BLaER1 (cell line): Measurements from ENCODE around the gene BBS5.
"Not testable (repeated sequence)": the region's sequence is repeated elsewhere in the genome, so short reads cannot be mapped to it uniquely, and the experiment has no call there.

Experiments used
- H3K27ac ChIP-seq: shearing (Covaris generic); formaldehyde crosslinking; 2 replicates; pipeline ENCODE4 v1.8.1; 2022
- H3K27me3 ChIP-seq: shearing (Covaris generic); formaldehyde crosslinking; 2 replicates; pipeline ENCODE4 v1.8.1; 2022
- H3K36me3 ChIP-seq: shearing (Covaris generic); formaldehyde crosslinking; 2 replicates; pipeline ENCODE4 v1.8.1; 2022
- H3K4me1 ChIP-seq: shearing (Covaris generic); formaldehyde crosslinking; 2 replicates; pipeline ENCODE4 v1.8.1; 2022
- H3K4me2 ChIP-seq: shearing (Covaris generic); formaldehyde crosslinking; 2 replicates; pipeline ENCODE4 v1.8.1; 2022
- H3K4me3 ChIP-seq: shearing (Covaris generic); formaldehyde crosslinking; 2 replicates; pipeline ENCODE4 v1.8.1; 2022
- H3K9ac ChIP-seq: shearing (Covaris generic); formaldehyde crosslinking; 2 replicates; pipeline ENCODE4 v1.8.1; 2022
- H3K9me3 ChIP-seq: shearing (Covaris generic); formaldehyde crosslinking; 2 replicates; pipeline ENCODE4 v1.8.1; 2022
- H4K20me1 ChIP-seq: shearing (Covaris generic); formaldehyde crosslinking; 2 replicates; pipeline ENCODE4 v1.8.1; 2022
- Cebpa-rat ChIP-seq: shearing (Covaris generic); IDR thresholded peaks from 2 replicates; pipeline ENCODE4 v1.8.1; 2022

The BBS5 gene

DNA sequence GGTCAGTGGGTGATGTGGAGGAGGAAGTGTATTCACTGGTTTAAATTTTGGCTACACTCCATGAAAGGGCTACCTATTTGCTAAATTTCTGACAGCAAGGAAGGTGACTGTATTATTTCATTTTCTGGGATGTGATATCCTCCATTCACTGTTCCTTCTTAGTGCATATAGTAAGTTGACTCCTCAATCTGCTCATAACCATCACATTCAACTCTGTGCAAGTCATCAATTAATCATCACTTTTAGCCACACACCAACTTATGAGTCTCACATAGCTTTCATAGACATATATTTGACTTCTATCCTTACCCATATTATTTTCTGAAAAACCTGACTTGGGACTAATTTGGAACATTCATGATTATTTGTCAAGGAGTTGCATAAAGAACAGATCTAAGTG, 47.2 kb downstream of the BBS5 start:
- H3K27ac ChIP-seq: no peak overlapping the region
- peaks cover 25% of the 10 kb centered on the region for H3K36me3 ChIP-seq
- TF ChIP-seq Cebpa-rat: no peak
- no peak overlapping the region for H3K9ac ChIP-seq
- no peaks in the 10 kb centered on the region for H4K20me1 ChIP-seq
- no peaks in the 10 kb centered on the region for H3K9me3 ChIP-seq
- no peak overlapping the region for H3K4me2 ChIP-seq
- H3K4me1 ChIP-seq: no peaks in the 10 kb centered on the region
- H3K4me3 ChIP-seq: no peak overlapping the region
- no peaks in the 10 kb centered on the region for H3K27me3 ChIP-seq

DNA sequence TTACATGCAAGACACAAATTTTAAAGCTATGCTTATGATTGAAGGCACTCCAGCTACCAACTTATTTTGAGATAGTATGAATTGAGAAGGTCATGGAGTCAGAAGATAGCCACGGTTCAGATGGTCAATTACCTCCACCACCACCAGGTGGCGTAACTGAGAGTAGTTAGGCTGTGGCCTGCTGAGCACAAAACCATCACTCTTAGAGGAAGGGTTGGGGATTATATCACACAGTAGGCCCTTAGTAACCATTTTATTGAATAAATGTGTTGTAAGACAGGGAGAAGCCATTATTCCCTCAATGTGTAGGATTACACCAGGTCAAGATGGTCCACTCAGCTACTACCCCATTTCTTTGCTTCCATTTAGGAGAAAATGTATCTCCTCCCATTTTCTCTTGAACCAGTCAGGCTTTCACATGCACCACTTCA, 49.0 kb downstream of the BBS5 start:
- no peak overlapping the region for H3K9ac ChIP-seq
- H3K4me3 ChIP-seq: no peak overlapping the region
- no peaks in the 10 kb centered on the region for H3K9me3 ChIP-seq

DNA sequence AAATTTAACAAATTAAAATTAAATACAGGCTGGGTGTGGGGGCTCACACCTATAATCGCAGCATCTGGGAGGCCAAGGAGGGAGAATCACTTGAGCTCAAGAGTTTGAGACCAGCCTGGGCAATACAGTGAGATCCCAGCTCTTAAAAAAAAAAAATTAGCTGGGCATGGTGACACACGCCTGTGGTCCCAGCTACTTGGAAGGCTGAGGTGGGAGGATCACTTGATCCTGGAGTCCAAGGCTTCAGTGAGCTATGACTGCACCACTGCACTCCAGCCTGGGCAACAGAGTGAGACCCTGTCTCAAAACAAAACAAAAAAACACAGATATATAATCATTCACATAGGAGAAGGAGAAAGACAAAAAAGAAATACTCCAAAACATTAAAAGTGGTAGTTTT, 60.2 kb downstream of the BBS5 start:
- not testable (repeated sequence) for H4K20me1 ChIP-seq, H3K27me3 ChIP-seq, H3K4me1 ChIP-seq, H3K9me3 ChIP-seq, H3K4me3 ChIP-seq, H3K4me2 ChIP-seq, H3K27ac ChIP-seq, H3K9ac ChIP-seq
- H3K36me3 ChIP-seq: peaks cover 59% of the 10 kb centered on the region

More for the DNA sequence above, 49.0 kb downstream of the BBS5 start:
- H4K20me1 ChIP-seq: no peaks in the 10 kb centered on the region
- no peaks in the 10 kb centered on the region for H3K27me3 ChIP-seq
- no peak for TF ChIP-seq Cebpa-rat
- H3K36me3 ChIP-seq: peaks cover 33% of the 10 kb centered on the region
- no peak overlapping the region for H3K4me2 ChIP-seq
- H3K4me1 ChIP-seq: no peaks in the 10 kb centered on the region
- no peak overlapping the region for H3K27ac ChIP-seq

DNA sequence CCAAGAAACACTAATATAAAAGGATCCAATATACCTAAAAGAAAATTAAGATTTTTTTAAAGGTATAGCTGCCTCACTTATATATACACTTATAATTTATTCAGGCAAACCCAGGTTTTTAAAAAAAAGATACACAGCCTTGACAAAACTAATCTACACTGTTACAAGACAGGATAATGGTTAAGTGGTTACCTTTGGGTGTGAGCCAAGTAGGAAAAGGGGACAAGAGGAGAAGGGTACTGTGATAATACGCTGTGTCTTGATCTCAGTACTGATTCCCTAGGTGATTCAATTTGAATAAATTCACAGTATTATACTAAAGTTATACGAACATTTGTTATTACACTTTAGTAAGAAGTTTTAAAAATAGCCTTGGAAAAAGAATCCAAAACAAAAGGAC, 60.9 kb downstream of the BBS5 start:
- Histone ChIP-seq H3K36me3 (peaks cover 58% of the 10 kb centered on the region), H3K4me1 (no peaks in the 10 kb centered on the region), H3K4me3 (no peak overlapping the region)

DNA sequence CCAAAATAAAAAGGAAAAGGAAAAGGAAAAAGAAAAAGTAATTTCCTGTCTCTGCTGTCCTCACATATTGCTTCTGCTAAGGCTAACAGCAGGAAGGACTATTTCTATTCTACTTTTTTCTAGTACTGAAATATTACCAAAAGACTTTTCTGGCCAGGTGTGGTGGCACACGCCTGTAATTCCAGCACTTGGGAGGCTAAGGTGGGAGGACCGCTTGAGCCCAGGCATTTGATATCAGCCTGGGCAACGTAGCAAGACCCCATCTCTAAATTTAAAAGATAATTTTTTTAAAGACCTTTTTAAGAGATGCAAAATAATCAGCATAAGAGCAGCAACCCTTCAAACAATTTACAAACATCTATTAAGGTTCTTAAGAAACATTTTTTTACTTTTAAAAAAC, 63.1 kb downstream of the BBS5 start:
- no peaks in the 10 kb centered on the region for H3K9me3 ChIP-seq
- no peaks in the 10 kb centered on the region for H4K20me1 ChIP-seq
- H3K4me2 ChIP-seq: no peak overlapping the region
- no peak overlapping the region for H3K27ac ChIP-seq
- H3K36me3 ChIP-seq: peaks cover 51% of the 10 kb centered on the region
- H3K9ac ChIP-seq: no peak overlapping the region
- no peaks in the 10 kb centered on the region for H3K27me3 ChIP-seq
- TF ChIP-seq Cebpa-rat: no peak
- H3K4me1 ChIP-seq: no peaks in the 10 kb centered on the region
- H3K4me3 ChIP-seq: no peak overlapping the region

More for the DNA sequence above, 60.9 kb downstream of the BBS5 start:
- TF ChIP-seq Cebpa-rat: no peak
- H4K20me1 ChIP-seq: no peaks in the 10 kb centered on the region
- H3K4me2 ChIP-seq: no peak overlapping the region
- H3K9ac ChIP-seq: no peak overlapping the region
- no peaks in the 10 kb centered on the region for H3K27me3 ChIP-seq
- no peak overlapping the region for H3K27ac ChIP-seq
- no peaks in the 10 kb centered on the region for H3K9me3 ChIP-seq

DNA sequence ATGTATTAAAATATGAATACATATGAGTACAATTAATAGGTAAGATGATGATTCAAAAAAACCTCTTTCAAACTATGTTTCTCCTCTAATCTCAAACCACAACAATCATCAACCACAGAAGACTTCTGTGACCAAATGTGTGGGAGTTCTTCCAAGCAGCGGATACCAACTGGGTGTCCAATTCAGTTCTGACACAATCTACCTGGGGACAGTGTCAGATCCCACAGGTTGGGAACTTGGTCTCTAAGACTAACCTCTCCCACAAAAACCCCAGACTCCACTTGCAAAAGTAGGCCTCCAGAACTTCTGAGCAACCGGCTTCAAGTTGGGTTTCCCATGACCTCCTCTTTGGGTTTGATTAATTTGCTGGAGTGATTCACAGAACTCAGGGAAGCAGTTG, 67.5 kb downstream of the BBS5 start:
- H3K4me3 ChIP-seq: no peak overlapping the region
- H4K20me1 ChIP-seq: no peaks in the 10 kb centered on the region
- no peaks in the 10 kb centered on the region for H3K4me1 ChIP-seq
- no peak for TF ChIP-seq Cebpa-rat
- H3K36me3 ChIP-seq: peaks cover 67% of the 10 kb centered on the region
- H3K9ac ChIP-seq: no peak overlapping the region
- no peaks in the 10 kb centered on the region for H3K27me3 ChIP-seq
- no peaks in the 10 kb centered on the region for H3K9me3 ChIP-seq
- no peak overlapping the region for H3K4me2 ChIP-seq
- H3K27ac ChIP-seq: no peak overlapping the region
